Measurements from ENCODE around the gene SAFB2.
A peak's percentile ranks its signal among the peaks of the same experiment; 100 is the strongest.

DNA sequence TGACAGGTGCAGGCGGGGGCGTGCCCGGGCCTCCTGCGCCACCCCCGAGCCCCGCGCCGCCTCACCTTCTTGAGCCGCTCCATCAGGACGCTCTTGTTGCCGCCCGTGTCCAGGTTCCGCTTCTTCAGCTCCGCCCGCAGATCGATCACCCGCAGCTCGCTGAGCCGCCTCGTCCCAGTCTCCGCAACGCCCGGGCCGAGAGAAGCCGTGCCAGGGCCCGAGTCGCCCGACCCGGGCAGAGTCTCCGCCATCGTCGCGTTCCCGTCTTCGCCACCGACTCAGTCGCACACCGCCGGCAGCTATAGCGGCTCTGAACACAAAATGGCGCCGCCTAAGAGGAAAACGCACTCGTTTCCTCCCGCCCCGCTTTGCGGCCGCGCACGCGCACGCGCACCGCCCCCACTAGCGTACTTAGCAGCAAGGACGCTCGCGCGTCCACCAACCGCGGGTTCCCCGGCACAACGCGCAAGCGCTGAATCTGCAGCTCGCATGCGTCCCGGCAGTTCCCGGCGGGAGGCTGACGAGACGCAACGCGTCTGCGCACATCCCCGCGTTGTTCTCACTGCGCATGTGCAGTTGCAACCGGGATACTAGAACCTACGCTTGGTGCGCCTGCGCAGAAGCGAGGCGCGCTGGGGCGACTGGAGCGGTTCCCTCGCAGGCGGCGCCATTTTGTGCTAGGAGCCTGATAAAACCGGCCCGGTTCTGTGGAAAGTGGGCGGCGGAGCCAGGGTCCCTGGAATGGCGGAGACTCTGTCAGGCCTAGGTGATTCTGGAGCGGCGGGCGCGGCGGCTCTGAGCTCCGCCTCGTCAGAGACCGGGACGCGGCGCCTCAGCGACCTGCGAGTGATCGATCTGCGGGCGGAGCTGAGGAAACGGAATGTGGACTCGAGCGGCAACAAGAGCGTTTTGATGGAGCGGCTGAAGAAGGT lies at the start of gene SAFB2, which contains the start of gene SAFB:
- TF ChIP-seq EZH2 (IDR thresholded peaks at IDR 0.05; ENCODE audit: borderline replicate concordance, insufficient read depth, low read length, poor library complexity, severe bottlenecking) (no peak), POLR2AphosphoS5 (IDR thresholded peaks at IDR 0.05) (peak; percentile 86)
- TF ChIP-seq, protein P1, sequence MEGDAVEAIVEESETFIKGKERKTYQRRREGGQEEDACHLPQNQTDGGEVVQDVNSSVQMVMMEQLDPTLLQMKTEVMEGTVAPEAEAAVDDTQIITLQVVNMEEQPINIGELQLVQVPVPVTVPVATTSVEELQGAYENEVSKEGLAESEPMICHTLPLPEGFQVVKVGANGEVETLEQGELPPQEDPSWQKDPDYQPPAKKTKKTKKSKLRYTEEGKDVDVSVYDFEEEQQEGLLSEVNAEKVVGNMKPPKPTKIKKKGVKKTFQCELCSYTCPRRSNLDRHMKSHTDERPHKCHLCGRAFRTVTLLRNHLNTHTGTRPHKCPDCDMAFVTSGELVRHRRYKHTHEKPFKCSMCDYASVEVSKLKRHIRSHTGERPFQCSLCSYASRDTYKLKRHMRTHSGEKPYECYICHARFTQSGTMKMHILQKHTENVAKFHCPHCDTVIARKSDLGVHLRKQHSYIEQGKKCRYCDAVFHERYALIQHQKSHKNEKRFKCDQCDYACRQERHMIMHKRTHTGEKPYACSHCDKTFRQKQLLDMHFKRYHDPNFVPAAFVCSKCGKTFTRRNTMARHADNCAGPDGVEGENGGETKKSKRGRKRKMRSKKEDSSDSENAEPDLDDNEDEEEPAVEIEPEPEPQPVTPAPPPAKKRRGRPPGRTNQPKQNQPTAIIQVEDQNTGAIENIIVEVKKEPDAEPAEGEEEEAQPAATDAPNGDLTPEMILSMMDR (IDR thresholded peaks at IDR 0.05; ENCODE audit: poor library complexity, severe bottlenecking) = no peak
